ENCODE results near the gene FOXK1.

Gene FOXK1

GRCh38 chr7:4699841-4700240, 17.7 kb downstream of the FOXK1 start:
- no peak for DNase-seq (ENCODE audit: low read depth)

- no peak for DNase-seq (ENCODE audit: low read depth)
These were observed 18.6 kb downstream of the FOXK1 start for GRCh38 chr7:4700577-4701235.

- DNase-seq (ENCODE audit: low read depth): no peak
These were observed 20.9 kb downstream of the FOXK1 start for GRCh38 chr7:4702961-4703512.

- no peak for DNase-seq (ENCODE audit: low read depth)
These were observed 21.4 kb downstream of the FOXK1 start for GRCh38 chr7:4703532-4703931.

GRCh38 chr7:4706384-4707216, 24.5 kb downstream of the FOXK1 start:
- no peak for DNase-seq (ENCODE audit: low read depth)

DNA sequence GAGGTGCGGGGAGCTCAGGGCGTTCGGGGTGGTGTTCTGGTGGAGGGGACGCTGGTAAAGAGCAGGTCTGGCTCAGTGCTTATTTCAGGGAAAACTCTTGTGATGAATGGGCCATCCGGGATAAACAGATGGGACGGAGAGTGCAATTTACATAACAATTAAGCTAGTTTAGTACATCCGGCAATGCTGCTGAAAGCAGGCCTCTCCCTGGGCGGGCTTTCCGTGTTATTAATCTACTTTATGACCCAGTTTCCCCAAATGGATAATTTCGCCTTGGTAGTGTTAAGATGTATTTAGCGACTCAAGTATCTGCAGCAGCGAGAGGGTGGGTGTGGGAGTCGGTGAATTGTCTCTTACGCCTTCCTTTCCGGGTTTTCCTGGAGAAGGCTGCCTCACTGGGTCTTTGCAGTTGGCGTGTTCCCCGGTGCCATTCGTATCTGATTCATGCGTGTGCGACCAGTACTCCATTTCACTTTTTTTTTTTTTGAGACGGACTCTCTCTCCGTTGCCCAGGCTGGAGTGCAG, 25.2 kb downstream of the FOXK1 start:
- no peak for DNase-seq (ENCODE audit: low read depth)

DNA sequence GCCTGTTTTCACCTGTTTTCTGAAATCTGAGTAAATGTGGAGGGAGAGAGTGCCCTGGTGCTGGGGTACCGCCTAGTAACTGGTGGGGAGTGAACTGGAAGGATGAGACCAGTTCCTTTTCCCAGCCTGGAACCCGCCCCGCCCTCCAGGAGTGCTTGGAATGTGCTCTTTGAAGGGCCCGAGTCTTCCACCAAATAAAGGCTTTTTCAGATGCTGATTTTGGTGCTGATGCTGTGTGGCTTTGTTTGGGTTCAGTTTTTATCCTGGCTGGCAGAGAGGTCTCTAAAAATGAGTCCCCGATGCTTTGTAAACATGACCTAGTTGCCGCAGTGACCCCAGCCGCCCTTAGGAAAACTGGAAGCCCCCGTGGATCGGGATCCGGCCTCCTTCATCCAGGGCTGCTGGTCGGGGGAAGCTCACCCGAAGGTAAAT, 25.9 kb downstream of the FOXK1 start:
- DNase-seq (ENCODE audit: low read depth): no peak

DNA sequence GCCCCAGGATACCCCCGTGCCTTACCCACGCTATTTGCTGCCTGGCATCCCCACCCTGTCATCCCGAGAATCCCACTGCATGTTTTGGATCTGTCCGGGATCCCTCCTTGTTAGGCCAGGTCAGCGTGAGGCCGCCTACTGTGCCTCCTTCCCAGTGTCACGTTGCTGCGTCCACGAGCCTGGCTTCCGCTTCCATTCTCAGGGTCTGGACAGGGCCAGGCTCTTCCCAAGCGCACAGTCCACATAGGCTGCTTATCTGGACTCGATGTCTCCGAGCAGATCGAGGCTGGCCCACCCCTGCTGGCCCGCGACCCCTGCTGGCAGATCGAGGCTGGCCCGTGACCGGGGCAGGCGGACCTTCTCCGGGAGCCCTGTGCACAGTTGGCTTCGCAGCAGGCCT, 27.1 kb downstream of the FOXK1 start:
- DNase-seq (ENCODE audit: low read depth): no peak

- DNase-seq (ENCODE audit: low read depth): no peak
These were observed 29.0 kb downstream of the FOXK1 start for GRCh38 chr7:4711093-4711492.

- no peak for DNase-seq (ENCODE audit: low read depth)
These were observed 29.5 kb downstream of the FOXK1 start for GRCh38 chr7:4711634-4712033.

GRCh38 chr7:4712281-4713182, 30.4 kb downstream of the FOXK1 start:
- DNase-seq (ENCODE audit: low read depth): no peak

- DNase-seq (ENCODE audit: low read depth): no peak
These were observed 31.2 kb downstream of the FOXK1 start for GRCh38 chr7:4713183-4713784.

- DNase-seq (ENCODE audit: low read depth): no peak
These were observed 32.1 kb downstream of the FOXK1 start for GRCh38 chr7:4714161-4714700.

GRCh38 chr7:4714767-4715409, 32.8 kb downstream of the FOXK1 start:
- no peak for DNase-seq (ENCODE audit: low read depth)

DNA sequence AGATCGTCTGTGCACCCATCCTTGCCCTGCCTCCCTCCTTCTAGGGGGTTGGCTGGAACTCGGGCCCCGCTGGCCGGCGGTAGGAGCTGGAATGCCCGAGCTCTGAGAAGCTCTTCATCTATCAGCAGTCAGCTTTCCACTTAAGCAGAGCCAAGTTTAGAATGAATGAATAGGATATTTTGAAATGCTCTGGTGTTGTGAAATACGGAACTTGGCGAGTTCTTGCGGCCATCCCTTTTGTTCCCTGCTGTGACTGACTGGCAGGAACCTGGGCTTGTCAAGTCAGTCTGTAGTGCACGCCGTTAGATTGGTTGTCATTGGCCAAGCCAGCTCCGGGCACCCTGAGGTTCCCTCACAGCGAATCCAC, 33.3 kb downstream of the FOXK1 start:
- DNase-seq (ENCODE audit: low read depth): no peak

GRCh38 chr7:4716946-4717795, 35.1 kb downstream of the FOXK1 start:
- DNase-seq (ENCODE audit: low read depth): no peak

GRCh38 chr7:4718075-4718474, 36.0 kb downstream of the FOXK1 start:
- no peak for DNase-seq (ENCODE audit: low read depth)

DNA sequence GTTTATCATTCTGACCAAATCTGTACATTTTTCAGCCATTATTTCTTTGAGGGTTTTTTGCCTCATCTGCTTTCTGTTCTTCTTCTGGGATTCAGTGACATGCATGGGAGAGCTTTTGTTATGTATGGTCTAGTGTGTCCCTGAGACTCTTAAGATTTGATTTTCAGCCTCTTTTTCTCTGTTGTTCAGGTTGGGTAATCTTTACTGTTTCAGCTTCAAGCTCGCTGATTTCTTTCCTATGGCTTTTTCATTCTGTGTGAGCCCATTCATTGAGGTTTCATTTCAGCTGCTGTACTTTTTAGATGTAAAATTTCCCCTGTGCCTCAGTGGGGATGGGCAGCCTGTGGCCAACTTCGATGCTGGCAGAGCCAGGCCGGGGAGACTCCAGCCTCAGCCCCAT, 38.1 kb downstream of the FOXK1 start:
- DNase-seq (ENCODE audit: low read depth): no peak

GRCh38 chr7:4722308-4722707, 40.2 kb downstream of the FOXK1 start:
- DNase-seq (ENCODE audit: low read depth): no peak
